AG09309 (cell line): ENCODE results near the gene AASS.

Experiments used
- DNase-seq: peaks from one replicate; pipeline ENCODE4 v3.0.0-alpha.2; 2010; ENCODE audit warnings: low read depth
- H3K4me3 ChIP-seq: 2 replicates; pipeline ENCODE4 v1.5.1; 2011; ENCODE audit warnings: mild to moderate bottlenecking, low read depth, low read length, moderate library complexity; ENCODE audit not compliant: control insufficient read depth
- TF ChIP-seq, protein P1 (sequence below): IDR thresholded peaks from 2 replicates; pipeline ENCODE4 v1.5.1; 2011; ENCODE audit warnings: mild to moderate bottlenecking, low read depth, low read length, inconsistent platforms; ENCODE audit not compliant: insufficient read depth, control insufficient read depth; ENCODE audit errors: missing control alignments

Gene AASS

GRCh38 chr7:122070834-122071233 is 73.2 kb downstream of the AASS start:
- TF ChIP-seq, protein P1, sequence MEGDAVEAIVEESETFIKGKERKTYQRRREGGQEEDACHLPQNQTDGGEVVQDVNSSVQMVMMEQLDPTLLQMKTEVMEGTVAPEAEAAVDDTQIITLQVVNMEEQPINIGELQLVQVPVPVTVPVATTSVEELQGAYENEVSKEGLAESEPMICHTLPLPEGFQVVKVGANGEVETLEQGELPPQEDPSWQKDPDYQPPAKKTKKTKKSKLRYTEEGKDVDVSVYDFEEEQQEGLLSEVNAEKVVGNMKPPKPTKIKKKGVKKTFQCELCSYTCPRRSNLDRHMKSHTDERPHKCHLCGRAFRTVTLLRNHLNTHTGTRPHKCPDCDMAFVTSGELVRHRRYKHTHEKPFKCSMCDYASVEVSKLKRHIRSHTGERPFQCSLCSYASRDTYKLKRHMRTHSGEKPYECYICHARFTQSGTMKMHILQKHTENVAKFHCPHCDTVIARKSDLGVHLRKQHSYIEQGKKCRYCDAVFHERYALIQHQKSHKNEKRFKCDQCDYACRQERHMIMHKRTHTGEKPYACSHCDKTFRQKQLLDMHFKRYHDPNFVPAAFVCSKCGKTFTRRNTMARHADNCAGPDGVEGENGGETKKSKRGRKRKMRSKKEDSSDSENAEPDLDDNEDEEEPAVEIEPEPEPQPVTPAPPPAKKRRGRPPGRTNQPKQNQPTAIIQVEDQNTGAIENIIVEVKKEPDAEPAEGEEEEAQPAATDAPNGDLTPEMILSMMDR, result no peak
- DNase-seq, result no peak
- H3K4me3 ChIP-seq, result no peak overlapping the region

DNA sequence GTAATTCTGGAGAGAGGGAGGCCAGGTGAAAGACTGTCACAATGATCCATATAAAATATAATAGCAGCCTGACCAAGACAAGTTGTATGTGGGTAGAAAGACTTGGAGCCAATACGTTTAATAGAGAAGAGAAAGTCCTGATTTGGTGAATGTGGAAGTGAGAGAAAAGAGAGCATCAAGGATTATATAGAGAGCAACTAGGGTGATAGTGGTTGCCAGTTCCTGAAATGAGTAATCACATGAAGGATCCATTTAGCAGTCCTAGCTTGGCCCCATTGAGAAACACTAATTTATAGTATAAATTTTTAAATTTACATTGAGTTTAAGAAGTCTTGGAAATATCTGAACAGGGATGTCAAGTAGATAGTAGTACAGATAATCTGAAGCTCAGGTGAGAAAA is 74.0 kb downstream of the AASS start:
- TF ChIP-seq, protein P1, result no peak
- H3K4me3 ChIP-seq, result no peak overlapping the region
- DNase-seq, result no peak

DNA sequence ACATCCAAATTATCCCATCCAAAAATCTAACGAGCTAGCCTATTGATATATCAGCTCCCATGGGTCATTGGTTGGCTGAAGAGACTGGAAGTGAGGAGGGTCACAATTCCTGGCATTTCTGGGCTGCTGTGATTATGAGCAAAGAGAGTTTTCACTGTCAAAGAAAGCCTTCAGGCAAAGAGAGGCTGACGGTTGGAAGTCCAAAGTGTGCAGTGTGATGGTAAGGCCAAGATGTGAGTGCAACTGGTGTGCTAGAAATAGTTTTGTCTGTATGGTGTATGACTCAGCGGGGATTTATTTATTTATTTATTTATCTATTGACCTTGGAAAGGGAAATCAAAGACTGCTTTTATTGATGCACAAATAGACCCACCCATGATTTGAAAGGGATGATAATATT is 75.0 kb downstream of the AASS start:
- no peak overlapping the region for H3K4me3 ChIP-seq
- TF ChIP-seq, protein P1, result no peak
- no peak for DNase-seq

- DNase-seq, result no peak
- TF ChIP-seq, protein P1, result no peak
Observed at GRCh38 chr7:122068046-122068445, 76.0 kb downstream of the AASS start.

GRCh38 chr7:122067077-122067476 is 77.0 kb downstream of the AASS start:
- TF ChIP-seq, protein P1, result no peak
- no peak overlapping the region for H3K4me3 ChIP-seq
- no peak for DNase-seq

More at GRCh38 chr7:122068046-122068445, 76.0 kb downstream of the AASS start:
- no peak overlapping the region for H3K4me3 ChIP-seq

DNA sequence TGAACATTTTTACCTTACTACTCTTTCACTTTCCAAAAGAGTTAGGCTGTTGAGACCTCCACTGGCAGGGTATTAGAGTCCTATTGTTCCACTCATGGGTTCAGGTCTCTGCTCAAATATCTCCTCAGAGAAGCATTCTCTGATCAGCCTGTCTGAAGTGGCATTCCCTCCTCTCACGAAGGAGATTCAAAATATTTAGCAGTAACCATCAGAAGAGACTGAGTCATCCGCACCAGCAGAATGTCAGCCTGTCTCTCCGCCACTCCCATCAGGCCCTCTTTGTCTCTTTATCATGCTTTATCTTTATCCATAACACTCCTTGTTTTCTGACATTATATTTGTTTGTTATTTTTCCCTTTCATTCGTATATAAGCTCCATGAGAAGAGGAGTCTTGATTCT is 79.1 kb downstream of the AASS start:
- TF ChIP-seq, protein P1, result no peak
- no peak for DNase-seq
- no peak overlapping the region for H3K4me3 ChIP-seq

- TF ChIP-seq, protein P1, result no peak
- no peak overlapping the region for H3K4me3 ChIP-seq
- DNase-seq, result no peak
Observed at GRCh38 chr7:122063146-122063545, 80.9 kb downstream of the AASS start.
